Measurements from ENCODE around the gene U2SURP. TPM values are rescaled to one million over a fixed set of nuclear protein-coding genes. Genes with fewer than 3 reads are reported as not detected.

Gene U2SURP
- total RNA-seq, 6 experiments from 2014 or later: 19.1 to 34.5 (median 26.9) TPM

DNA sequence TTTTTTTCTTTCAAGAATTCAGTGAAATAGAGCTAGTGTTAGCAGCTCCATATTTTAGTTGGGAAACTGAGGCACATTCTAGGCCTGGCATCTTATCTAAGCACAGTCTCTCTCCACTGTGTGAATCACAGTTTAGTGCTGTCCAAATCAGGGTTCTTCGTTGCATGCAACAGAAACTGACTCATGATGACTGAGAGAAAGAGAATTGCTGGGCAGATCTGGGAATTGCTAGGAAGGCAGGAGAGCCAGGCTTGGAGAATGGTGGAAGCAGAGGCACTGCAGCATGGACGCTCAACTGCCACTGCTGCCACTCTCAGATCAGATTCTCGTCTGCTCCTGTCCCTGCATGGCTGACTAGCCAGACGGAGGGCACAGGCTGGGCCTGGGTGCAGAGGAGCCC, 77.5 kb downstream of the U2SURP start:
- WGBS (ENCODE audit: insufficient coverage, low coverage, low lambda C conversion rate, missing lambda C conversion rate): 78% methylated on average over 1 of the region's 4 CpGs
- no peak for TF ChIP-seq POLR2A (IDR thresholded peaks at IDR 0.05)
- TF ChIP-seq, protein P1, sequence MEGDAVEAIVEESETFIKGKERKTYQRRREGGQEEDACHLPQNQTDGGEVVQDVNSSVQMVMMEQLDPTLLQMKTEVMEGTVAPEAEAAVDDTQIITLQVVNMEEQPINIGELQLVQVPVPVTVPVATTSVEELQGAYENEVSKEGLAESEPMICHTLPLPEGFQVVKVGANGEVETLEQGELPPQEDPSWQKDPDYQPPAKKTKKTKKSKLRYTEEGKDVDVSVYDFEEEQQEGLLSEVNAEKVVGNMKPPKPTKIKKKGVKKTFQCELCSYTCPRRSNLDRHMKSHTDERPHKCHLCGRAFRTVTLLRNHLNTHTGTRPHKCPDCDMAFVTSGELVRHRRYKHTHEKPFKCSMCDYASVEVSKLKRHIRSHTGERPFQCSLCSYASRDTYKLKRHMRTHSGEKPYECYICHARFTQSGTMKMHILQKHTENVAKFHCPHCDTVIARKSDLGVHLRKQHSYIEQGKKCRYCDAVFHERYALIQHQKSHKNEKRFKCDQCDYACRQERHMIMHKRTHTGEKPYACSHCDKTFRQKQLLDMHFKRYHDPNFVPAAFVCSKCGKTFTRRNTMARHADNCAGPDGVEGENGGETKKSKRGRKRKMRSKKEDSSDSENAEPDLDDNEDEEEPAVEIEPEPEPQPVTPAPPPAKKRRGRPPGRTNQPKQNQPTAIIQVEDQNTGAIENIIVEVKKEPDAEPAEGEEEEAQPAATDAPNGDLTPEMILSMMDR (IDR thresholded peaks at IDR 0.05): no peak
- no peaks in the 10 kb centered on the region for H3K9me3 ChIP-seq
- no peak overlapping the region for H3K4me3 ChIP-seq
- intact Hi-C loops (cut with DNase I): no loop called here
- DNase-seq (no peak), ATAC-seq (no peak)
- H3K27me3 ChIP-seq: no peaks in the 10 kb centered on the region
- no peaks in the 10 kb centered on the region for H3K4me1 ChIP-seq
- H3K36me3 ChIP-seq: no peaks in the 10 kb centered on the region
- no peak overlapping the region for H3K27ac ChIP-seq

DNA sequence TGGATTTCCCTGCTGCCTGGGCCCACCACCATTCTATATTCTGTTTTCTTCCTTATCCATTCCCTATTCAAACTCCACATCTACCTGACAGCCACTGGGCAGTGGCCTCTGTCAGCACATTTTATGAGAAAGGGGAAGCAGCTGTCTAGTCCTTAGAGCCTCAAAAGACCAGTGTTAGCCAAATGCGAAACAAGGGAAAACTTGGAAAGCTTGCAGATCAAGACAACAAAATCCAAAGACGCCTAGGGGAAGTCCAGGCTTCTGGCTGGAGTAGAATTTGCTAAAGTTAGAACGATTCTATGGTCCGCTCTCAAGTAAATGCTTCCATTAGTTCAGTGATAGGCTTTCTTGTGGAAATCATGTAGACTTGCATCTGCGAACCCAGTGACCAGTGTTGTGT, 78.8 kb downstream of the U2SURP start:
- H3K27me3 ChIP-seq: no peaks in the 10 kb centered on the region
- H3K9me3 ChIP-seq: no peaks in the 10 kb centered on the region
- H3K27ac ChIP-seq: no peak overlapping the region
- ATAC-seq: no peak
- H3K36me3 ChIP-seq: no peaks in the 10 kb centered on the region
- no peaks in the 10 kb centered on the region for H3K4me1 ChIP-seq
- no peak overlapping the region for H3K4me3 ChIP-seq
- TF ChIP-seq, protein P1 (IDR thresholded peaks at IDR 0.05): no peak
- no peak for TF ChIP-seq POLR2A (IDR thresholded peaks at IDR 0.05)
- WGBS (ENCODE audit: insufficient coverage, low coverage, low lambda C conversion rate, missing lambda C conversion rate): 85% methylated on average over 5 of the region's 5 CpGs
- intact Hi-C loops (cut with DNase I): no loop called here
- no peak for DNase-seq

DNA sequence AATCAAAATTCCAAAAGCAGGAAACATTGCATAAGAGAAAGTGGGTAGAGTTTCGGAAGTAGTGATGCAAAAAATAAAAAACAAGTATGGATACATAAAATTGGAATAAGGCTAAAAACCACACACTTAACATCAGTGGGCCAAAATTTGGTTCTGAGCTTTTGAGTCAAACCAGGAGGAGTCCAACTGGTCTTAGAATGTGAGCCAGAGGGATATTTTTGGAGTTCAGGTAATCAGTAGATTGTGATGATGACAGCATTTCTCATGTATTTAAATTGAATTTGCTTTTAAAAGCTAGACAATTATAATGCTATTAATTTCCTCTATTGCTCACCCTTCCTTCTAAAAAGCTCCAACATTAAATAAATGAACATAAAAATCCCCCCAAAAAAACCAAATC, 80.0 kb downstream of the U2SURP start:
- 82% methylated on average over 1 of the region's 1 CpG for WGBS (ENCODE audit: insufficient coverage, low coverage, low lambda C conversion rate, missing lambda C conversion rate)
- H3K9me3 ChIP-seq: no peaks in the 10 kb centered on the region
- TF ChIP-seq POLR2A (IDR thresholded peaks at IDR 0.05): no peak
- TF ChIP-seq, protein P1 (IDR thresholded peaks at IDR 0.05): no peak

DNA sequence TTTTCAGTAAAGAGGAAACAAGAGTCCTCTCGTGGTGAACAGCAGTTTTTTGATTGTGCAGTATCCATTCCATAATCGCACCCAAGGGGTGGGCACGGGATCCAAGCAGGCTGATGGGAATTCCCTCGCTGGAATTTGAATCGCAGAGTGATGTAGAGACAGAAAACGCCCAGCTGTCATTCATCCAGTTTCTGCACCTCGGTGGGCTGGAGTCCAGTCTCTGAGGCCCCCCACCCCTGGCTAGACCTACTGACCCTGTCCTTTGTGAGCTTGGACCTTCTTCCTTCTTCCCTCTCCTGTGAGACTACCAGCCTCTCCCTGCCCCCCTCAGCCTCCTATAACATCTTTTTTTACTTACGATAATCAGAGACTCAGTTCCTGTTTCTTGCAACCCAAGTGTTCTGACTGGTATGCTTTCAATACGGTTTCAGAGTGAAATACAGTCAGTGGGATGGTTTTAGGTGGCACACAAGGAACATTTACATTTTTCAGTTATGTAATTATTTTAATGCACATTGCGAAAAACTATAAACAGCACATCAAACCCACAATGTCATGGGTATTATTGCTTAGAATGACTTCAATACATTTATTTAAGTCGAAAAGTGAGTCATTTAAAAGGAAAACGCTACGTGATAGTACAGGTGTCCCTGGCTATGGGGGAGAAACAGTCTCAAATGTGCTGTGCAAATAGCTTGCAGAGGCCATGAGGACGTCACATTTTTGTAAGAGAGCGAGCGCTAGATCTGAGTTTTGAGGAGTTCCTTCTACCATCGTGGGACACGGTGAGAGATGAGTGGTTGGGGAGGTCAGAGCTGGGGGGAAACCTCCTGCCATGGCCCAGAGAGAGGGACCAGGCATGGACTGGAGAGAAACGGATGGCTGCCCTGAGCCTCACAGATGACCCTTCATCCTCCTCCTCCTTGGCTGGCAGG, 80.7 kb downstream of the U2SURP start:
- 62% methylated on average over 12 of the region's 19 CpGs for WGBS (ENCODE audit: insufficient coverage, low coverage, low lambda C conversion rate, missing lambda C conversion rate)
- no peaks in the 10 kb centered on the region for H3K4me1 ChIP-seq
- no peaks in the 10 kb centered on the region for H3K36me3 ChIP-seq
- DNase-seq (no peak), ATAC-seq (peak in 2 of 4 donors; percentile 23 to 30)
- H3K4me3 ChIP-seq: no peak overlapping the region
- H3K27ac ChIP-seq: no peak overlapping the region
- intact Hi-C loops (cut with DNase I): no loop called here
- H3K9me3 ChIP-seq: no peaks in the 10 kb centered on the region
- H3K27me3 ChIP-seq: no peaks in the 10 kb centered on the region
- TF ChIP-seq, protein P1 (IDR thresholded peaks at IDR 0.05): no peak
- TF ChIP-seq POLR2A (IDR thresholded peaks at IDR 0.05): no peak

More for the DNA sequence above, 80.0 kb downstream of the U2SURP start:
- no peak for ATAC-seq
- H3K36me3 ChIP-seq: no peaks in the 10 kb centered on the region
- intact Hi-C loops (cut with DNase I): no loop called here
- no peak overlapping the region for H3K27ac ChIP-seq
- no peaks in the 10 kb centered on the region for H3K4me1 ChIP-seq
- H3K27me3 ChIP-seq: no peaks in the 10 kb centered on the region
- no peak overlapping the region for H3K4me3 ChIP-seq
- DNase-seq: no peak

All from right lobe of liver (tissue), 6 donors.